Gastroesophageal sphincter (tissue), 4 donors: ENCODE data around the gene ZGPAT. TPM values are rescaled to one million over a fixed set of nuclear protein-coding genes. Genes with fewer than 3 reads are reported as not detected.

Experiments
- ATAC-seq: fragments of 150-250 bp; one replicate; pipeline ENCODE4 v1.9.1; 2016; ENCODE audit warnings: mild to moderate bottlenecking, moderate library complexity
- H3K27ac ChIP-seq, 4 donors: fragments of 200-600 bp; sonication (generic) in 3 of 4; 1 replicate in 3 of 4; 2 replicates in 1 of 4; pipeline ENCODE4 v1.5.1; 2016 to 2019
- H3K27me3 ChIP-seq: fragments of 200-600 bp; sonication (generic); one replicate; pipeline ENCODE4 v1.5.1; 2019
- H3K36me3 ChIP-seq, 2 donors: fragments of 200-600 bp; sonication (generic); one replicate each; pipeline ENCODE4 v1.5.1; 2019; ENCODE audit warnings: control low read depth in 1 of 2
- H3K4me1 ChIP-seq, 3 donors: fragments of 200-600 bp; sonication (generic); 1 replicate in 2 of 3; 2 replicates in 1 of 3; pipeline ENCODE4 v1.5.1; 2016 to 2019; ENCODE audit warnings: control low read depth in 2 of 3
- H3K4me3 ChIP-seq, 2 donors: fragments of 200-600 bp; sonication (generic); one replicate each; pipeline ENCODE4 v1.5.1; 2019; ENCODE audit warnings: mild to moderate bottlenecking in 1 of 2, moderate library complexity in 1 of 2
- H3K9me3 ChIP-seq, 3 donors: fragments of 200-600 bp; sonication (generic); one replicate each; pipeline ENCODE4 v1.5.1; 2017 to 2019; ENCODE audit warnings: control low read depth in 2 of 3
- CTCF ChIP-seq, 4 experiments: fragments of 200-600 bp in 2 of 4; fragments of 450-650 bp in 2 of 4; sonication (generic) in 1 of 4; IDR thresholded peaks; one replicate each; pipeline ENCODE4 v1.5.1; 2017 to 2019; ENCODE audit warnings: antibody characterized with exemption in 4 of 4, mild to moderate bottlenecking in 2 of 4, moderate library complexity in 2 of 4
- EP300 ChIP-seq: sonication (generic); formaldehyde crosslinking; IDR thresholded peaks from one replicate; pipeline ENCODE4 v1.6.1; 2017; ENCODE audit warnings: antibody characterized with exemption, mild to moderate bottlenecking
- POLR2A ChIP-seq, 2 donors: fragments of 450-650 bp; IDR thresholded peaks; one replicate each; pipeline ENCODE4 v1.6.1; 2017; ENCODE audit warnings: antibody characterized with exemption in 2 of 2, mild to moderate bottlenecking in 2 of 2, moderate library complexity in 1 of 2
- POLR2AphosphoS5 ChIP-seq: sonication (generic); formaldehyde crosslinking; IDR thresholded peaks from one replicate; pipeline ENCODE4 v1.6.1; 2017; ENCODE audit warnings: antibody characterized with exemption
- WGBS, 2 donors: methylation state at CpG; one replicate each; pipeline ENCODE4 v1.1.5; 2018; ENCODE audit warnings: low coverage in 1 of 2; 5-methylcytosine and 5-hydroxymethylcytosine counted together
- total RNA-seq, 4 donors: library from RNA; depleted of rRNA; stranded (reverse); fragments of >200 nt; gene quantifications; one replicate each; pipeline ENCODE4 v1.1.0, GENCODE V29; 2016

ZGPAT gene
- total RNA-seq, 4 donors from 2014 or later, result 21.7 to 51.7 (median 32.9) TPM

GRCh38 chr20:63703471-63703975 is 4.3 kb upstream of the ZGPAT start:
- peaks cover 0 to 60% of the 10 kb centered on the region in 2 donors for H3K36me3 ChIP-seq
- no peak overlapping the region for H3K4me3 ChIP-seq
- TF ChIP-seq EP300, result no peak
- TF ChIP-seq CTCF (IDR thresholded peaks at IDR 0.05), result no peak
- no peak for TF ChIP-seq POLR2AphosphoS5
- TF ChIP-seq POLR2A (IDR thresholded peaks at IDR 0.05), result no peak
- H3K4me1 ChIP-seq, result peaks cover 0 to 47% (median 22%) of the 10 kb centered on the region in 3 donors
- WGBS, 2 donors, result 61% methylated on average over 4 of the region's 15 CpGs; no CpG with 5 or more reads in 1 of the 2 donors
- no peak for ATAC-seq
- H3K27ac ChIP-seq, result no peak overlapping the region
- no peaks in the 10 kb centered on the region for H3K27me3 ChIP-seq
- H3K9me3 ChIP-seq, result no peaks in the 10 kb centered on the region

DNA sequence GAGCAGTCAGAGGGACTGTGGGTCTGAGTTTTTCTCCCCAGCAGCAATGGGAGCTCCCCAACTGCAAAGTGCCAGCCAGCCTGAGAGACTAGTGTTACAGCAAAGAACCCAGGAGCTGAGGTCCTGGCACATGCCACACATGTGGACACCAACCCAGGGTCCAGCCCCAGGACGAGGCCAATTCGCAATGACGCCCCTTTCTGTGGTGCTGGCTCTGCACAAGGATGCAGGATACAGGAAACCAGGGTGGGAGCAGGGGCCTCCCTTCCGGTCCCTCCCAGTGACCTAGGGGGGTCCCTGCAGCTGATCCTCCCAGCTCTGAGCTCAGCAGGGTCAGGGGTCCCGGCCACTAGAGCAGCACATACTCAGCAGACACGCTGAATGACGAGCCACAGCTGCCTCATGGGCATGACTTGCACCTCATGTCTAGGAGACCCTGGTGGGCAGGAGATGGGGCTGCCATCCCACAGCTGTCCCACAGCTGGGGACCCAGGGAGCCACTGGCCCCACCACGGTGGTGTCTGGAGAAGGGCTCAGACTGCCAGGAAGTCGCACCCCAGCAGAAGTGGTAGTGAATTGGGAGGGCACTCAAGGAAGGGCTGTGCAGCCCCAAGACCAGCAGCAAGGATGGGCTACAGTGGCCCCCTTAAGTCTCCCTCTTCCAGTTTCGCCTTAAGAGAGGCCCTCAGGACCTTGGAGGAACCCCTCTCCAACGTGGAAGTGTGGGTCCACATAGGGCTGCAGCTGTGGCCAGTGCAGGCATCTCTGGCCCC is 3.7 kb upstream of the ZGPAT start:
- Histone ChIP-seq H3K9me3 (no peaks in the 10 kb centered on the region), H3K4me1 (peaks cover 0 to 47% (median 22%) of the 10 kb centered on the region in 3 donors), H3K36me3 (peaks cover 0 to 64% of the 10 kb centered on the region in 2 donors), H3K27ac (no peak overlapping the region), H3K27me3 (no peaks in the 10 kb centered on the region), H3K4me3 (no peak overlapping the region)
- TF ChIP-seq EP300, result no peak
- no peak for TF ChIP-seq CTCF (IDR thresholded peaks at IDR 0.05)
- 90 to 94% methylated on average over 2 to 3 of the region's 11 CpGs for WGBS, 2 donors
- ATAC-seq, result no peak

- Histone ChIP-seq H3K27me3 (no peaks in the 10 kb centered on the region), H3K4me1 (peaks cover 0 to 47% (median 20%) of the 10 kb centered on the region in 3 donors)
- no peak for ATAC-seq
These were observed 3.1 kb upstream of the ZGPAT start for GRCh38 chr20:63704749-63705117.

DNA sequence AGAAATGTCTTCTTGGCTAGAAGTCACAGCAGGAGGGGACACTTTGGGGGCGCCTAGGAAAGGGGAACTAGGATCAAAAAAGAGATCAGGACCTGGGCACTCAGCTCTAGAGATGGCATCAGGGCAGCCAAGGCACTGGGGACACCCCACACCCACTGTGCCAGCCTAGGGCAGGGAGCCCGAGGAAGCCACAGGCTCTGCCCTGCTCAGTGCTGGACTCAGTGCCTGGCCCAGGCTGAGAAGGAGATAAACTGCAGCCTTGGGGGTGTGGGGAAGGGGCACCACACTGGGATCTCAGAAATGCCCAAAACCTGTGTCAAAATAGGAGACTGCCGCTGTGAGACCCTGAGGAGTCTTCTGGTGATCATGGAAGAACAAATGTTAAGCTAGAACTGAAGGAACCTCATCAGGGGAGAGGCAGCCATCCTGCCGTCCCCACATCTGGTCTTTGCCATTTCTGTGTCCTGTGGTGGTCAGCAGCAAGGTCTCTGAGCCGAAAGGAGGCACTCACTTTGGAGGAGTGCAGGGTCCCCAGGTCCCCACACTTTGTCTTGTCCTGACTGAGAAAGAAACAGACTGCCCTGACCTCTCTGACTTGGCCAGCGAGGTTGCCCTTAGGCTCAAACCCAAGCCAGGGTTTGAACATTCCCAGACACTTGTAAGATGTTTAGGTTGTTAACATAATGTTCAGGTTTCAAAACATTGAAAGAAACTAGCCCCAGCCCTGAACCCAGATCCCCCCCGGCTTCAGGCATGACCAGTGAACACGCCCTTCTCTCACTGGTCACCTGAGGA is 2.4 kb upstream of the ZGPAT start:
- Histone ChIP-seq H3K4me3 (no peak overlapping the region), H3K27ac (no peak overlapping the region), H3K4me1 (peaks cover 0 to 47% (median 18%) of the 10 kb centered on the region in 3 donors), H3K9me3 (no peaks in the 10 kb centered on the region), H3K36me3 (peaks cover 0 to 66% of the 10 kb centered on the region in 2 donors), H3K27me3 (no peaks in the 10 kb centered on the region)
- WGBS, 2 donors, result 80% methylated on average over 3 to 4 of the region's 8 CpGs
- ATAC-seq, result no peak
- TF ChIP-seq POLR2AphosphoS5 (no peak), CTCF (IDR thresholded peaks at IDR 0.05) (no peak), POLR2A (IDR thresholded peaks at IDR 0.05) (no peak), EP300 (no peak)

More at GRCh38 chr20:63704749-63705117, 3.1 kb upstream of the ZGPAT start:
- Histone ChIP-seq H3K36me3 (peaks cover 0 to 66% of the 10 kb centered on the region in 2 donors), H3K9me3 (no peaks in the 10 kb centered on the region), H3K27ac (no peak overlapping the region), H3K4me3 (no peak overlapping the region)
- TF ChIP-seq EP300 (no peak), POLR2AphosphoS5 (no peak), CTCF (IDR thresholded peaks at IDR 0.05) (no peak), POLR2A (IDR thresholded peaks at IDR 0.05) (no peak)
- WGBS, 2 donors, result 80 to 90% methylated on average over 1 to 4 of the region's 6 CpGs
